ENCODE data around the gene TNFRSF1A.

- TF ChIP-seq CTCF (optimal IDR thresholded peaks at IDR 0.05 in 1 of 3, IDR thresholded peaks at IDR 0.05 in 1 of 3, conservative IDR thresholded peaks at IDR 0.05 in 1 of 3; ENCODE audit: extremely low read depth in 1 of 3, insufficient read depth in 2 of 3, low read length in 3 of 3), result no peak
- TF ChIP-seq EZH2 (IDR thresholded peaks at IDR 0.05; ENCODE audit: low read length), result no peak
These were observed 23.4 kb downstream of the TNFRSF1A start for GRCh38 chr12:6318440-6318879.

Measured in keratinocyte (primary cell).